Vagina (tissue), 2 donors: ENCODE measurements around the gene PLCB1. TPM values are rescaled to one million over a fixed set of nuclear protein-coding genes. Genes with fewer than 3 reads are reported as not detected.

Experiments used
- DNase-seq, 2 donors: peaks; one replicate each; pipeline ENCODE4 v3.0.0-alpha.2; 2017; ENCODE audit errors: extremely low spot score in 2 of 2
- H3K27ac ChIP-seq: fragments of 200-600 bp; sonication (generic); one replicate; pipeline ENCODE4 v1.5.1; 2019
- H3K27me3 ChIP-seq: fragments of 200-600 bp; sonication (generic); one replicate; pipeline ENCODE4 v1.5.1; 2019
- H3K36me3 ChIP-seq, 2 donors: fragments of 200-600 bp; sonication (generic); one replicate each; pipeline ENCODE4 v1.5.1; 2017 to 2019
- H3K4me1 ChIP-seq: fragments of 200-600 bp; sonication (generic); one replicate; pipeline ENCODE4 v1.5.1; 2019
- H3K4me3 ChIP-seq, 2 donors: fragments of 200-600 bp; sonication (generic); 1 replicate in 1 of 2; 2 replicates in 1 of 2; pipeline ENCODE4 v1.5.1; 2016 to 2019
- H3K9me3 ChIP-seq: fragments of 200-600 bp; sonication (generic); one replicate; pipeline ENCODE4 v1.5.1; 2019
- POLR2A ChIP-seq, 2 donors: fragments of 450-650 bp; IDR thresholded peaks; one replicate each; pipeline ENCODE4 v1.6.1; 2017; ENCODE audit warnings: antibody characterized with exemption in 2 of 2, mild to moderate bottlenecking in 2 of 2, moderate library complexity in 2 of 2
- POLR2AphosphoS5 ChIP-seq, 2 donors: sonication (generic); formaldehyde crosslinking; IDR thresholded peaks; one replicate each; pipeline ENCODE4 v1.9.0; 2017; ENCODE audit warnings: antibody characterized with exemption in 2 of 2, mild to moderate bottlenecking in 2 of 2, low read depth in 1 of 2; ENCODE audit not compliant: insufficient read depth in 1 of 2
- intact Hi-C: fragments of 100-400 bp; cut with DNase I; formaldehyde crosslinking; loops from one replicate; pipeline ENCODE4 v1.15.1; 2023
- total RNA-seq: library from RNA; depleted of rRNA; stranded (reverse); fragments of >200 nt; gene quantifications from one replicate; pipeline ENCODE4 v1.2.3, GENCODE V29; 2016
- TF ChIP-seq, protein P1 (sequence below), 3 experiments: fragments of 450-650 bp in 2 of 3; fragments of 200-600 bp in 1 of 3; sonication (generic) in 1 of 3; IDR thresholded peaks; one replicate each; pipeline ENCODE4 v1.5.1; 2017 to 2019; ENCODE audit warnings: antibody characterized with exemption in 3 of 3, mild to moderate bottlenecking in 2 of 3, moderate library complexity in 2 of 3

PLCB1 gene
- total RNA-seq, 1 donor from 2014 or later, result 32.4 TPM

DNA sequence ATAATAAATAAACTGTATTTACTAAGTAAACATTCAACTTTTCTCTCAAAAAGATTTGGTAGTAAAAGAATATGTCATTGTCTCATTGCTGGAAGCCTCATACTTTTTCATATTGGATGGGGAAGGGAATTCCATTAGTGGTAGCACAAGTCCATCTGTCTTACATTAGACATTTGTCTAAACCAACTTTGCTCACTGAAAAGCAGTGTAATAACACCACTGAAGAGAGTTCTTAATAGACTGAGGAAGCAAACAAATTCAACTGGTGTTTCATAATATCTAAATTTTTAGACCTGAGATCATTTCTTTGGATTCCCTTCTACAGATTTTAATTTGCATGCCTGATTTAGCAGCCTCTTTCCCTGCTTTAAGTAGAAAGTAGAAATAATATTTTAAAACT, 62.7 kb downstream of the PLCB1 start:
- intact Hi-C loops, result no loop called here
- no peaks in the 10 kb centered on the region for H3K4me1 ChIP-seq
- no peak for DNase-seq
- TF ChIP-seq POLR2AphosphoS5 (IDR thresholded peaks at IDR 0.05; ENCODE audit: insufficient read depth in 1 of 2, low read depth in 1 of 2) (no peak), POLR2A (IDR thresholded peaks at IDR 0.05) (no peak)
- TF ChIP-seq, protein P1, sequence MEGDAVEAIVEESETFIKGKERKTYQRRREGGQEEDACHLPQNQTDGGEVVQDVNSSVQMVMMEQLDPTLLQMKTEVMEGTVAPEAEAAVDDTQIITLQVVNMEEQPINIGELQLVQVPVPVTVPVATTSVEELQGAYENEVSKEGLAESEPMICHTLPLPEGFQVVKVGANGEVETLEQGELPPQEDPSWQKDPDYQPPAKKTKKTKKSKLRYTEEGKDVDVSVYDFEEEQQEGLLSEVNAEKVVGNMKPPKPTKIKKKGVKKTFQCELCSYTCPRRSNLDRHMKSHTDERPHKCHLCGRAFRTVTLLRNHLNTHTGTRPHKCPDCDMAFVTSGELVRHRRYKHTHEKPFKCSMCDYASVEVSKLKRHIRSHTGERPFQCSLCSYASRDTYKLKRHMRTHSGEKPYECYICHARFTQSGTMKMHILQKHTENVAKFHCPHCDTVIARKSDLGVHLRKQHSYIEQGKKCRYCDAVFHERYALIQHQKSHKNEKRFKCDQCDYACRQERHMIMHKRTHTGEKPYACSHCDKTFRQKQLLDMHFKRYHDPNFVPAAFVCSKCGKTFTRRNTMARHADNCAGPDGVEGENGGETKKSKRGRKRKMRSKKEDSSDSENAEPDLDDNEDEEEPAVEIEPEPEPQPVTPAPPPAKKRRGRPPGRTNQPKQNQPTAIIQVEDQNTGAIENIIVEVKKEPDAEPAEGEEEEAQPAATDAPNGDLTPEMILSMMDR (IDR thresholded peaks at IDR 0.05), result no peak
- no peak overlapping the region for H3K4me3 ChIP-seq
- H3K9me3 ChIP-seq, result no peaks in the 10 kb centered on the region
- no peaks in the 10 kb centered on the region for H3K36me3 ChIP-seq
- H3K27ac ChIP-seq, result no peak overlapping the region
- H3K27me3 ChIP-seq, result no peaks in the 10 kb centered on the region

DNA sequence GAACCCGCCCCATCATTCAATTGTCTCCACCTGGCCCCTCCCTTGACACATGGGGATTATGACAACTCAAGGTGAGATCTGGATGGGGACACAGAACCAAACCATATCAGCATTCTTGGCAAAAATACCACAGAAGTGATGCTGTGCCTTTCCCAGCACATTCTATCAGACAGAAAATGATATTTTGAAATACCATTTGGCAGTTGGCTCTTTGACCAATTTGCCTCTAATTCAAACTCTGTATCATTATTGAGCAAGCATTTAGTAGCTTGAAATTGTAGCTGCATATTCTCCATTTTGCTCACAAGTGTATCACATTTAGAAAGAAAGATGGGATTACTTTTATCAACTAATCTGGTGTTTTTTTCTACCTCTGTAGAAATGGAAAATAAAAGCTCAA, 64.0 kb downstream of the PLCB1 start:
- intact Hi-C loops, result no loop called here
- H3K27me3 ChIP-seq, result no peaks in the 10 kb centered on the region
- H3K36me3 ChIP-seq, result no peaks in the 10 kb centered on the region
- H3K27ac ChIP-seq, result no peak overlapping the region
- TF ChIP-seq, protein P1 (IDR thresholded peaks at IDR 0.05), result no peak
- TF ChIP-seq POLR2A (IDR thresholded peaks at IDR 0.05) (no peak), POLR2AphosphoS5 (IDR thresholded peaks at IDR 0.05; ENCODE audit: insufficient read depth in 1 of 2, low read depth in 1 of 2) (no peak)
- DNase-seq, result no peak
- no peak overlapping the region for H3K4me3 ChIP-seq
- no peaks in the 10 kb centered on the region for H3K4me1 ChIP-seq
- no peaks in the 10 kb centered on the region for H3K9me3 ChIP-seq

DNA sequence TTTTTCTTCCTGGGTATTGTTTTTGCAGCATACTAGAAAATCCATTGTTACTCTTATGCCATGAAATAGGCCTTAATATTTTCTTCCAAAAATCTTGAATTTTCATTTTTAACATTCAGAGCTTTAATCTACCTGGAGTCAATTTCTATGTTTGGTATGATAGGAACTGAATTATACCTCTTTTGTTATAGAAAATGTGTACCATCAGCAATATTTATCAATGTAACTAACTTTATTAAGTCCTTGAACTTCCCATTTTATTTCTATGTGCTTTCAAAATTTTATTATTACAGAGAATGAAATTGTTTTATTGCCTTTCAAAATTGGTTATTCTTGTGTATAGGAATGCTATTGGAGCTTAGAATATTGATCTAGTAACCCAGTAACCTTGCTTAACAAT, 68.2 kb downstream of the PLCB1 start:
- Histone ChIP-seq H3K9me3 (no peaks in the 10 kb centered on the region), H3K27me3 (no peaks in the 10 kb centered on the region), H3K27ac (no peak overlapping the region), H3K4me1 (no peaks in the 10 kb centered on the region), H3K36me3 (no peaks in the 10 kb centered on the region), H3K4me3 (no peak overlapping the region)
- TF ChIP-seq, protein P1 (IDR thresholded peaks at IDR 0.05), result no peak
- TF ChIP-seq POLR2A (IDR thresholded peaks at IDR 0.05) (no peak), POLR2AphosphoS5 (IDR thresholded peaks at IDR 0.05; ENCODE audit: insufficient read depth in 1 of 2, low read depth in 1 of 2) (no peak)
- intact Hi-C loops, result no loop called here
- no peak for DNase-seq

DNA sequence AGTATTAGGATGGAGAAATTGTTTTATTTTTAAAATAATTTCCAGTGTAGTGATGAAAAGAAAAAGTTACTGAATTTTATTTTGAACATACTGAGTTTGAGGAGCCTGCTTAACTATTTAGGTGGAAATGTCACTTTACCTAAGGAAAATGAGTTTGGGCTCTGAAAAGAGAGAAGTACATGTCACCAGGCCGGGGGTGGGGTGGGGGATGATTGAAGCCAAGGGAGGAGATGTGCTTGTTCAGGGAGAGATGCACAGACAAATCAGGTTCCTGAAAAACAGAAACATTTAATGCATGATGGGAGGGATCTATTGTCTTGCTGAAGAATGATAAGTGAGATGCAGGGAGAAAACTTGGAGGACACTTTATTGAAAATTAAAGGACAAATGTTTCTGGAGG, 71.3 kb downstream of the PLCB1 start:
- Histone ChIP-seq H3K9me3 (no peaks in the 10 kb centered on the region), H3K4me3 (no peak overlapping the region), H3K4me1 (no peaks in the 10 kb centered on the region), H3K36me3 (no peaks in the 10 kb centered on the region), H3K27ac (no peak overlapping the region), H3K27me3 (no peaks in the 10 kb centered on the region)
- no peak for DNase-seq
- TF ChIP-seq, protein P1 (IDR thresholded peaks at IDR 0.05), result no peak
- TF ChIP-seq POLR2A (IDR thresholded peaks at IDR 0.05), result no peak
- no peak for TF ChIP-seq POLR2AphosphoS5 (IDR thresholded peaks at IDR 0.05; ENCODE audit: insufficient read depth in 1 of 2, low read depth in 1 of 2)
- intact Hi-C loops, result no loop called here

- Histone ChIP-seq H3K4me1 (no peaks in the 10 kb centered on the region), H3K4me3 (no peak overlapping the region), H3K36me3 (no peaks in the 10 kb centered on the region), H3K27ac (no peak overlapping the region), H3K27me3 (no peaks in the 10 kb centered on the region), H3K9me3 (no peaks in the 10 kb centered on the region)
- intact Hi-C loops, result no loop called here
- TF ChIP-seq, protein P1 (IDR thresholded peaks at IDR 0.05), result no peak
- TF ChIP-seq POLR2A (IDR thresholded peaks at IDR 0.05), result no peak
- no peak for TF ChIP-seq POLR2AphosphoS5 (IDR thresholded peaks at IDR 0.05; ENCODE audit: insufficient read depth in 1 of 2, low read depth in 1 of 2)
- DNase-seq, result no peak
These were observed 73.9 kb downstream of the PLCB1 start for GRCh38 chr20:8205996-8206395.
